ENCODE data around the gene PIAS4.

The PIAS4 gene

GRCh38 chr19:3970313-3970807 lies 37.2 kb upstream of the PIAS4 start:
- intact Hi-C loops (cut with micrococcal nuclease), result no loop called here
- peaks cover 59% of the 10 kb centered on the region for H3K36me3 Mint-ChIP-seq (ENCODE audit: low read depth)
- peak overlapping the region; percentile 94 for H3K4me3 Mint-ChIP-seq

GRCh38 chr19:3970808-3971598 lies 36.5 kb upstream of the PIAS4 start, which contains the start of gene DAPK3:
Gene DAPK3 (minus strand): TSS chr19:3971099. CDS start chr19:3969735, 1,364 bp downstream.
- H3K9me3 Mint-ChIP-seq, result no peaks in the 10 kb centered on the region
- H3K36me3 Mint-ChIP-seq (ENCODE audit: low read depth), result peaks cover 59% of the 10 kb centered on the region
- H3K4me1 Mint-ChIP-seq (ENCODE audit: low read depth), result peaks cover 25% of the 10 kb centered on the region
- peak within 1 kb of the TSS; percentile 88 for H3K27ac Mint-ChIP-seq
- H3K27me3 Mint-ChIP-seq, result no peaks in the 10 kb centered on the region
- peak within 1 kb of the TSS; percentile 94 for H3K4me3 Mint-ChIP-seq
- intact Hi-C loops (cut with micrococcal nuclease), result no loop called here

More at GRCh38 chr19:3970313-3970807, 37.2 kb upstream of the PIAS4 start:
- peak overlapping the region; percentile 88 for H3K27ac Mint-ChIP-seq
- peaks cover 25% of the 10 kb centered on the region for H3K4me1 Mint-ChIP-seq (ENCODE audit: low read depth)
- no peaks in the 10 kb centered on the region for H3K9me3 Mint-ChIP-seq
- no peaks in the 10 kb centered on the region for H3K27me3 Mint-ChIP-seq

GRCh38 chr19:3975144-3975543 lies 32.4 kb upstream of the PIAS4 start:
- Mint-ChIP-seq H3K27me3 (no peaks in the 10 kb centered on the region), H3K27ac (no peak overlapping the region), H3K4me3 (no peak overlapping the region), H3K36me3 (ENCODE audit: low read depth) (peaks cover 59% of the 10 kb centered on the region), H3K9me3 (no peaks in the 10 kb centered on the region), H3K4me1 (ENCODE audit: low read depth) (peaks cover 22% of the 10 kb centered on the region)
- intact Hi-C loops (cut with micrococcal nuclease), result no loop called here

- Mint-ChIP-seq H3K27ac (no peak overlapping the region), H3K4me3 (no peak overlapping the region), H3K27me3 (no peaks in the 10 kb centered on the region), H3K9me3 (no peaks in the 10 kb centered on the region), H3K36me3 (ENCODE audit: low read depth) (peaks cover 59% of the 10 kb centered on the region), H3K4me1 (ENCODE audit: low read depth) (peaks cover 17% of the 10 kb centered on the region)
- intact Hi-C loops (cut with micrococcal nuclease), result no loop called here
Measured at GRCh38 chr19:3975637-3976087, 31.9 kb upstream of the PIAS4 start.

- intact Hi-C loops (cut with micrococcal nuclease), result no loop called here
- H3K27me3 Mint-ChIP-seq, result no peaks in the 10 kb centered on the region
- H3K36me3 Mint-ChIP-seq (ENCODE audit: low read depth), result peaks cover 67% of the 10 kb centered on the region
- H3K4me1 Mint-ChIP-seq (ENCODE audit: low read depth), result peaks cover 25% of the 10 kb centered on the region
- no peak overlapping the region for H3K27ac Mint-ChIP-seq
- H3K9me3 Mint-ChIP-seq, result no peaks in the 10 kb centered on the region
- no peak overlapping the region for H3K4me3 Mint-ChIP-seq
Measured at GRCh38 chr19:3976495-3977241, 30.9 kb upstream of the PIAS4 start.

- intact Hi-C loops (cut with micrococcal nuclease), result no loop called here
- Mint-ChIP-seq H3K27ac (no peak overlapping the region), H3K36me3 (ENCODE audit: low read depth) (peaks cover 75% of the 10 kb centered on the region), H3K4me3 (no peak overlapping the region), H3K27me3 (no peaks in the 10 kb centered on the region), H3K4me1 (ENCODE audit: low read depth) (peaks cover 27% of the 10 kb centered on the region), H3K9me3 (no peaks in the 10 kb centered on the region)
Measured at GRCh38 chr19:3977242-3978143, 30.0 kb upstream of the PIAS4 start.

- H3K27me3 Mint-ChIP-seq, result no peaks in the 10 kb centered on the region
- H3K36me3 Mint-ChIP-seq (ENCODE audit: low read depth), result peaks cover 81% of the 10 kb centered on the region
- H3K9me3 Mint-ChIP-seq, result no peaks in the 10 kb centered on the region
- peaks cover 34% of the 10 kb centered on the region for H3K4me1 Mint-ChIP-seq (ENCODE audit: low read depth)
- no peak overlapping the region for H3K4me3 Mint-ChIP-seq
- intact Hi-C loops (cut with micrococcal nuclease), result no loop called here
- H3K27ac Mint-ChIP-seq, result no peak overlapping the region
Measured at GRCh38 chr19:3978145-3978544, 29.4 kb upstream of the PIAS4 start.

- Mint-ChIP-seq H3K4me1 (ENCODE audit: low read depth) (peaks cover 45% of the 10 kb centered on the region), H3K27me3 (no peaks in the 10 kb centered on the region), H3K36me3 (ENCODE audit: low read depth) (peaks cover 93% of the 10 kb centered on the region), H3K4me3 (no peak overlapping the region), H3K27ac (no peak overlapping the region), H3K9me3 (no peaks in the 10 kb centered on the region)
- intact Hi-C loops (cut with micrococcal nuclease), result no loop called here
Measured at GRCh38 chr19:3979289-3979673, 28.3 kb upstream of the PIAS4 start.

GRCh38 chr19:3979674-3980352 lies 27.7 kb upstream of the PIAS4 start:
- intact Hi-C loops (cut with micrococcal nuclease), result loop anchor here (10.0 kb wide), 1 partner anchor 225 kb away; no protein-coding TSS in a partner anchor
- Mint-ChIP-seq H3K9me3 (no peaks in the 10 kb centered on the region), H3K36me3 (ENCODE audit: low read depth) (peaks cover 98% of the 10 kb centered on the region), H3K27ac (no peak overlapping the region), H3K4me3 (no peak overlapping the region), H3K4me1 (ENCODE audit: low read depth) (peaks cover 48% of the 10 kb centered on the region), H3K27me3 (no peaks in the 10 kb centered on the region)

- Mint-ChIP-seq H3K27me3 (no peaks in the 10 kb centered on the region), H3K4me1 (ENCODE audit: low read depth) (peaks cover 48% of the 10 kb centered on the region), H3K27ac (no peak overlapping the region), H3K36me3 (ENCODE audit: low read depth) (peaks cover 97% of the 10 kb centered on the region), H3K4me3 (no peak overlapping the region), H3K9me3 (no peaks in the 10 kb centered on the region)
- intact Hi-C loops (cut with micrococcal nuclease), result loop anchor here (10.0 kb wide), 1 partner anchor 224 kb away; no protein-coding TSS in a partner anchor
Measured at GRCh38 chr19:3980353-3981251, 26.9 kb upstream of the PIAS4 start.

GRCh38 chr19:3981373-3981735 lies 26.2 kb upstream of the PIAS4 start:
- Mint-ChIP-seq H3K4me1 (ENCODE audit: low read depth) (peaks cover 50% of the 10 kb centered on the region), H3K36me3 (ENCODE audit: low read depth) (peaks cover 90% of the 10 kb centered on the region), H3K9me3 (no peaks in the 10 kb centered on the region), H3K4me3 (no peak overlapping the region), H3K27ac (no peak overlapping the region), H3K27me3 (no peaks in the 10 kb centered on the region)
- intact Hi-C loops (cut with micrococcal nuclease), result loop anchor here (10.0 kb wide), 1 partner anchor 223 kb away; no protein-coding TSS in a partner anchor
